HFFc6 (cell line): Measurements from ENCODE around the gene FBXW4. TPM values are rescaled to one million over a fixed set of nuclear protein-coding genes. Genes with fewer than 3 reads are reported as not detected.

ENCODE experiments used
- DNase-seq: peaks from one replicate; pipeline ENCODE4 v3.0.0-alpha.2; 2018
- H3K27ac Mint-ChIP-seq: 2 replicates; pipeline ENCODE4 v1.8.0; 2020; ENCODE audit warnings: mild to moderate bottlenecking, mixed read lengths
- H3K27me3 Mint-ChIP-seq: 2 replicates; pipeline ENCODE4 v1.8.0; 2021; ENCODE audit warnings: mild to moderate bottlenecking, moderate library complexity, mixed read lengths; ENCODE audit not compliant: insufficient read depth
- H3K36me3 Mint-ChIP-seq: 2 replicates; pipeline ENCODE4 v1.8.0; 2021; ENCODE audit warnings: low read depth, mixed read lengths
- H3K4me1 Mint-ChIP-seq: 2 replicates; pipeline ENCODE4 v1.8.0; 2020; ENCODE audit warnings: low read depth, mixed read lengths
- H3K4me3 Mint-ChIP-seq: 2 replicates; pipeline ENCODE4 v1.8.0; 2020; ENCODE audit warnings: mild to moderate bottlenecking, moderate library complexity, mixed read lengths
- H3K9me3 Mint-ChIP-seq: 2 replicates; pipeline ENCODE4 v1.8.0; 2020; ENCODE audit warnings: mild to moderate bottlenecking, mixed read lengths
- CTCF ChIP-seq: fragments of 200-600 bp; sonication (generic); IDR thresholded peaks from 2 replicates; pipeline ENCODE4 v1.5.0; 2021; ENCODE audit warnings: antibody characterized with exemption, mild to moderate bottlenecking
- total RNA-seq, 6 experiments: library from RNA; stranded (reverse); fragmentation: NEBNext Ultra II Directional; extraction: Animal tissue kit (Norgen Biotek cat#: 25700); gene quantifications; 2 replicates in 1 of 6; 3 replicates in 5 of 6; pipeline ENCODE4 v1.2.3, GENCODE V29; 2021

Gene FBXW4
- total RNA-seq, 6 experiments from 2014 or later = 22.9 to 33.3 (median 28.8) TPM

- H3K36me3 Mint-ChIP-seq = no peaks in the 10 kb centered on the region
- H3K27ac Mint-ChIP-seq = peak overlapping the region; percentile 14; the same call in 1 of the 2 replicates
- no peaks in the 10 kb centered on the region; the same call in 1 of the 2 replicates for H3K4me1 Mint-ChIP-seq
- H3K27me3 Mint-ChIP-seq = peaks cover 2% of the 10 kb centered on the region
- no peak for TF ChIP-seq CTCF
- H3K4me3 Mint-ChIP-seq = no peak overlapping the region
- H3K9me3 Mint-ChIP-seq = peaks cover 8% of the 10 kb centered on the region
- no peak for DNase-seq
Observed at GRCh38 chr10:101576211-101576863, 118.6 kb downstream of the FBXW4 start.

GRCh38 chr10:101575580-101576210, 119.3 kb downstream of the FBXW4 start:
- H3K9me3 Mint-ChIP-seq = peaks cover 8% of the 10 kb centered on the region
- no peak overlapping the region for H3K4me3 Mint-ChIP-seq
- H3K4me1 Mint-ChIP-seq = peaks cover 5% of the 10 kb centered on the region

GRCh38 chr10:101575091-101575490, 119.9 kb downstream of the FBXW4 start:
- Mint-ChIP-seq H3K27ac (no peak overlapping the region), H3K4me3 (no peak overlapping the region), H3K27me3 (peaks cover 4% of the 10 kb centered on the region), H3K36me3 (no peaks in the 10 kb centered on the region), H3K4me1 (peaks cover 7% of the 10 kb centered on the region), H3K9me3 (peaks cover 8% of the 10 kb centered on the region)
- no peak for TF ChIP-seq CTCF
- DNase-seq = no peak

More at GRCh38 chr10:101575580-101576210, 119.3 kb downstream of the FBXW4 start:
- no peak for TF ChIP-seq CTCF
- peaks cover 4% of the 10 kb centered on the region for H3K27me3 Mint-ChIP-seq
- H3K27ac Mint-ChIP-seq = no peak overlapping the region
- H3K36me3 Mint-ChIP-seq = no peaks in the 10 kb centered on the region
- no peak for DNase-seq

- Mint-ChIP-seq H3K27me3 (peaks cover 7% of the 10 kb centered on the region), H3K9me3 (peaks cover 8% of the 10 kb centered on the region), H3K4me3 (no peak overlapping the region), H3K27ac (no peak overlapping the region), H3K4me1 (peaks cover 7% of the 10 kb centered on the region), H3K36me3 (no peaks in the 10 kb centered on the region)
- TF ChIP-seq CTCF = no peak
- DNase-seq = no peak
Observed at GRCh38 chr10:101573885-101574753, 120.9 kb downstream of the FBXW4 start.

GRCh38 chr10:101572785-101573184, 122.2 kb downstream of the FBXW4 start:
- Mint-ChIP-seq H3K27me3 (peaks cover 18% of the 10 kb centered on the region), H3K9me3 (peaks cover 8% of the 10 kb centered on the region), H3K27ac (no peak overlapping the region), H3K36me3 (no peaks in the 10 kb centered on the region), H3K4me1 (peaks cover 7% of the 10 kb centered on the region), H3K4me3 (no peak overlapping the region)
- DNase-seq = no peak
- TF ChIP-seq CTCF = no peak
